Natural killer cell (primary cell): ENCODE results near the gene RALGPS1. TPM values are rescaled to one million over a fixed set of nuclear protein-coding genes. Genes with fewer than 3 reads are reported as not detected.

ENCODE experiments used
- ATAC-seq, 3 donors: fragments of 150-1000 bp in 2 of 3; fragments of 200-7000 bp in 1 of 3; cut with Tn5 transposase; 1 replicate in 1 of 3; 2 replicates in 2 of 3; pipeline ENCODE4 v1.10.0; 2021; ENCODE audit warnings: mild to moderate bottlenecking in 2 of 3, moderate library complexity in 2 of 3
- DNase-seq, 2 donors: peaks; one replicate each; pipeline versions ENCODE4 v3.0.0 to v3.0.0-alpha.2; 2013 to 2021; ENCODE audit warnings: mixed read lengths in 1 of 2
- H3K27ac ChIP-seq: one replicate; pipeline ENCODE4 v1.5.1; 2013; ENCODE audit warnings: mild to moderate bottlenecking, low read length
- H3K27me3 ChIP-seq: one replicate; pipeline ENCODE4 v1.6.1; 2013; ENCODE audit warnings: low read length; ENCODE audit not compliant: control insufficient read depth, insufficient read depth
- H3K36me3 ChIP-seq: one replicate; pipeline ENCODE4 v1.6.1; 2013; ENCODE audit warnings: low read length; ENCODE audit not compliant: control insufficient read depth, insufficient read depth
- H3K4me1 ChIP-seq: one replicate; pipeline ENCODE4 v1.6.1; 2013; ENCODE audit warnings: low read length; ENCODE audit not compliant: control insufficient read depth, insufficient read depth
- H3K4me3 ChIP-seq: one replicate; pipeline ENCODE4 v1.5.1; 2013; ENCODE audit warnings: low read length
- H3K9me3 ChIP-seq: one replicate; pipeline ENCODE4 v1.6.1; 2013; ENCODE audit warnings: low read length; ENCODE audit not compliant: control insufficient read depth, insufficient read depth
- H3K27ac Mint-ChIP-seq, 2 donors: one replicate each; pipeline ENCODE4 v1.8.0; 2022; ENCODE audit warnings: mild to moderate bottlenecking in 2 of 2, mixed read lengths in 2 of 2, moderate library complexity in 1 of 2
- H3K27me3 Mint-ChIP-seq, 2 donors: one replicate each; pipeline ENCODE4 v1.8.0; 2022; ENCODE audit warnings: low read depth in 2 of 2, mixed read lengths in 2 of 2
- H3K36me3 Mint-ChIP-seq: one replicate; pipeline ENCODE4 v1.8.0; 2022; ENCODE audit warnings: mixed read lengths
- H3K4me1 Mint-ChIP-seq, 2 donors: one replicate each; pipeline ENCODE4 v1.8.0; 2022; ENCODE audit warnings: mixed read lengths in 2 of 2
- H3K4me3 Mint-ChIP-seq: one replicate; pipeline ENCODE4 v1.8.0; 2022; ENCODE audit warnings: mild to moderate bottlenecking, moderate library complexity, mixed read lengths
- H3K9me3 Mint-ChIP-seq, 2 donors: one replicate each; pipeline ENCODE4 v1.8.0; 2022; ENCODE audit warnings: mixed read lengths in 2 of 2
- WGBS: methylation state at CpG from one replicate; pipeline ENCODE4 v1.1.7; 2013; ENCODE audit warnings: missing lambda C conversion rate; ENCODE audit not compliant: insufficient coverage; 5-methylcytosine and 5-hydroxymethylcytosine counted together
- intact Hi-C: fragments of 100-400 bp; cut with micrococcal nuclease; formaldehyde crosslinking; loops from one replicate; pipeline ENCODE4 v1.14.2; 2022
- total RNA-seq, 4 donors: library from RNA; stranded (reverse); fragments of 120-200 nt in 1 of 4; gene quantifications; one replicate each; pipeline versions ENCODE4 v1.2.3 to v1.2.4, GENCODE V29; 2013 to 2022
- TF ChIP-seq, protein P1 (sequence below): fragments of 200-600 bp; IDR thresholded peaks from one replicate; pipeline ENCODE4 v1.8.0; 2022; ENCODE audit warnings: antibody characterized with exemption

RALGPS1 gene
- total RNA-seq, 3 donors from 2014 or later (not counting 1 experiment from before 2014, with no cell fraction given): 11.9 to 21.2 (median 13.2) TPM

DNA sequence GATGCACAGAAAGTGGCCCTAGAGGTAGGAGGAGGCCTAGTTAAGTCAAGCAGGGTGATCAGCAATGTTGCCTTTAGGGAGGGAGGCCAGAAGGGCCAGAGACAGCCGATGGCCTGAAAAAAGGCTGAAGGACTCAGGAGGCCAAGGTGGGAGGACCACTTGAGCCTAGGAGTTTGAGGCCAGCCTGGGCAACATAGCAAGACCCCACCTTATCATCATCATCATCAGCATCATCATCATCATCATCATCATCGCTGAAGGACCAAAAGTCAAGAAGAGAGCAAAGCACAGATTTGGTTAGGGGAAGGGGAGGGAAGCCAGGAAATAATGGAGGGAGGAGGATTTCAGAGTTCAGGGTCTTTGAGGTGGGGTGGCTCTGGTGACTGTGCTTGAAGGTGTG, 74.3 kb downstream of the RALGPS1 start:
- TF ChIP-seq, protein P1, sequence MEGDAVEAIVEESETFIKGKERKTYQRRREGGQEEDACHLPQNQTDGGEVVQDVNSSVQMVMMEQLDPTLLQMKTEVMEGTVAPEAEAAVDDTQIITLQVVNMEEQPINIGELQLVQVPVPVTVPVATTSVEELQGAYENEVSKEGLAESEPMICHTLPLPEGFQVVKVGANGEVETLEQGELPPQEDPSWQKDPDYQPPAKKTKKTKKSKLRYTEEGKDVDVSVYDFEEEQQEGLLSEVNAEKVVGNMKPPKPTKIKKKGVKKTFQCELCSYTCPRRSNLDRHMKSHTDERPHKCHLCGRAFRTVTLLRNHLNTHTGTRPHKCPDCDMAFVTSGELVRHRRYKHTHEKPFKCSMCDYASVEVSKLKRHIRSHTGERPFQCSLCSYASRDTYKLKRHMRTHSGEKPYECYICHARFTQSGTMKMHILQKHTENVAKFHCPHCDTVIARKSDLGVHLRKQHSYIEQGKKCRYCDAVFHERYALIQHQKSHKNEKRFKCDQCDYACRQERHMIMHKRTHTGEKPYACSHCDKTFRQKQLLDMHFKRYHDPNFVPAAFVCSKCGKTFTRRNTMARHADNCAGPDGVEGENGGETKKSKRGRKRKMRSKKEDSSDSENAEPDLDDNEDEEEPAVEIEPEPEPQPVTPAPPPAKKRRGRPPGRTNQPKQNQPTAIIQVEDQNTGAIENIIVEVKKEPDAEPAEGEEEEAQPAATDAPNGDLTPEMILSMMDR: no peak
- no peak for ATAC-seq
- Mint-ChIP-seq H3K36me3 (peaks cover 30% of the 10 kb centered on the region), H3K27me3 (peaks cover 39 to 48% of the 10 kb centered on the region in 2 donors), H3K27ac (peak overlapping the region; percentile 89 to 93), H3K4me1 (peaks cover 67 to 68% of the 10 kb centered on the region in 2 donors), H3K9me3 (peaks cover 0 to 3% of the 10 kb centered on the region in 2 donors), H3K4me3 (no peak overlapping the region)
- no peak for DNase-seq
- Histone ChIP-seq H3K27me3 (peaks cover 31% of the 10 kb centered on the region), H3K36me3 (no peaks in the 10 kb centered on the region), H3K4me3 (no peak overlapping the region), H3K4me1 (peaks cover 49% of the 10 kb centered on the region), H3K27ac (no peak overlapping the region), H3K9me3 (peaks cover 2% of the 10 kb centered on the region)
- intact Hi-C loops: loop anchor here (5.0 to 10.0 kb wide), 3 partner anchors 56 to 354 kb away; no protein-coding TSS in a partner anchor
- 100% methylated on average over 1 of the region's 2 CpGs for WGBS

DNA sequence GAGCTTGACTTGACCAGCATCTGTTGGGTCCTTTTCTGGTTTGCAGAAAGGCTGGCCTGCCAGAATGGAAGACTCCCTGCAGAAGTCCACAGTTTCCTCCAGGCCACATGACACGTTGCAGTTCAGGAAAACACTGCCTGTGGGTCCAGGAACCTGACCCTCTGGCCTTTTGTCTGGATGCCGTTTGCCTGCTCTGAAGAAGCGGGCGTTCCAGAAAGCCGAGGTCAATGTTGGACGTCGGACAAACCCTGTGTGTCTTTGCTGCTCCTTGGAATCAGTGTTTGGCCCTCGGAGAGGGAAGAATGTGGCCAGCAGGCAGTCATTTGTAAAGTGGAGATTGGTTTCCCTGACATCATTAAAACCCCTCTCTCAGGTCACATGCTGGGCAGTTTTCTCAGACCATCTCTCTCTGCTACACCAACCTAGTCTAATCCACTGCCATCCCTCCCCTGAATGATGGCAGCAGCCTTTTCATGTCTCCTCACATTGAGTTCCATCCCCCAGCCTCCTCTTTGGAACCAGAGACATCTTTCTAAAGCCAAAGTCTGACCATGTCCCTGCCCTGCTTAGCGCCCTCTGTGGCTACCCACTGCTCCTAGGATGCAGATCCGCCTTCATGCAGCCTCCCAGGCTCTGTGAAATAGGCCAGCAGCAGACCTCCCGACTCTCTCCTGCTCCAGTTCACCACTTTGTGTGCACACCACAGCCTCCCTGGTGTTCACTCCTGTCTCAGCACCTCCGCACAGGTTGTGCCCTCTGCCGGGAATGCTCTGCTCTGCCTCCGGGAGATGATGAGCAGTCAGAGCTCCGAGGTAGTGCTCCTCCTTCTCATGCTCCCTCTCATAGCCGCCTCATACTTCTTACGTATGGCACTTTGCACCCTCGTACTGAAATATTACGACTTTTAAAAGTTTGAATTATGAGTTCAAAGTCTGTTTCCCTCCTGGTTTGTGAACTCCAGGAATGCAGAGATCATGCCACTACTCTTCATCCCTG, 75.6 kb downstream of the RALGPS1 start:
- peak overlapping the region in 1 of 2 donors; percentile 63 for H3K27ac Mint-ChIP-seq
- H3K4me3 Mint-ChIP-seq: no peak overlapping the region
- peaks cover 40% of the 10 kb centered on the region for H3K4me1 ChIP-seq
- 94% methylated on average over 19 of the region's 19 CpGs for WGBS
- intact Hi-C loops: loop anchor here (5.0 to 10.0 kb wide), 3 partner anchors 55 to 355 kb away; no protein-coding TSS in a partner anchor
- no peak overlapping the region for H3K4me3 ChIP-seq
- H3K4me1 Mint-ChIP-seq: peaks cover 54 to 55% of the 10 kb centered on the region in 2 donors
- ATAC-seq (no peak), DNase-seq (no peak)
- no peaks in the 10 kb centered on the region for H3K36me3 ChIP-seq
- H3K36me3 Mint-ChIP-seq: peaks cover 36% of the 10 kb centered on the region
- peaks cover 31% of the 10 kb centered on the region for H3K27me3 ChIP-seq
- H3K27ac ChIP-seq: no peak overlapping the region
- TF ChIP-seq, protein P1: no peak
- H3K27me3 Mint-ChIP-seq: peaks cover 44 to 51% of the 10 kb centered on the region in 2 donors
- peaks cover 0 to 3% of the 10 kb centered on the region in 2 donors for H3K9me3 Mint-ChIP-seq
- peaks cover 2% of the 10 kb centered on the region for H3K9me3 ChIP-seq

DNA sequence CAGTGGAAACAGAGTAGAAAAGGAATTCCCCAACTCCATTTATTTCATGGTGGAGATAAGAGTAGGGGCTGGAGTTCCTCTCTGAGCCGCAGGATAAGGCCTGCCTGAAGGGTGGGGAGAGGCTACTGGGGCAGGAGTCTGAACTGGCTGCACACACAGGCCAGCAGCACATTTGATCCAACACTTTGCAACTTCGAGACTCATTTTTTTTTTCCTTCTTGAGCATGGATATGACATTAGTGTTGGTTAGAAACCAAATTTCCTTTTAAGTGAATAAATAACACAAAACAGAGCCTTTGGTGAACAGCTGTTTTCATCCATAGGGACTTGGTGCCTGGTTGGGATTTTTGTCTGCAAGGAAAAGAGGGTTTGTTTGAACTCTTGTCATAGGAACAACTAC, 76.6 kb downstream of the RALGPS1 start:
- H3K27me3 Mint-ChIP-seq: peaks cover 44 to 55% of the 10 kb centered on the region in 2 donors

More for the DNA sequence above, 76.6 kb downstream of the RALGPS1 start:
- no peak overlapping the region for H3K4me3 Mint-ChIP-seq
- H3K36me3 Mint-ChIP-seq: peaks cover 36% of the 10 kb centered on the region
- peaks cover 31% of the 10 kb centered on the region for H3K4me1 ChIP-seq
- peaks cover 0 to 3% of the 10 kb centered on the region in 2 donors for H3K9me3 Mint-ChIP-seq
- DNase-seq (no peak), ATAC-seq (no peak)
- no peak overlapping the region for H3K27ac Mint-ChIP-seq
- peaks cover 2% of the 10 kb centered on the region for H3K9me3 ChIP-seq
- H3K4me3 ChIP-seq: no peak overlapping the region
- TF ChIP-seq, protein P1: no peak
- peaks cover 45% of the 10 kb centered on the region in 2 donors for H3K4me1 Mint-ChIP-seq
- H3K36me3 ChIP-seq: no peaks in the 10 kb centered on the region
- H3K27me3 ChIP-seq: peaks cover 31% of the 10 kb centered on the region
- no peak overlapping the region for H3K27ac ChIP-seq
- WGBS: 100% methylated on average over 1 of the region's 2 CpGs
- intact Hi-C loops: no loop called here
